Upper lobe of right lung (tissue), 1 donor: Measurements from ENCODE around the gene TPPP2. TPM values are rescaled to one million over a fixed set of nuclear protein-coding genes. Genes with fewer than 3 reads are reported as not detected.

ENCODE experiments used
- ATAC-seq: fragments of 200-7000 bp; cut with Tn5 transposase; one replicate; pipeline ENCODE4 v1.9.1; 2020; ENCODE audit warnings: mild to moderate bottlenecking, moderate library complexity
- DNase-seq: peaks from one replicate; pipeline ENCODE4 v3.0.0-alpha.2; 2020
- H3K27ac ChIP-seq: fragments of 200-600 bp; one replicate; pipeline ENCODE4 v1.8.0; 2022
- H3K27me3 ChIP-seq: fragments of 200-600 bp; one replicate; pipeline ENCODE4 v1.8.0; 2022; ENCODE audit warnings: mild to moderate bottlenecking
- H3K36me3 ChIP-seq: fragments of 200-600 bp; one replicate; pipeline ENCODE4 v1.8.0; 2022
- H3K4me1 ChIP-seq: fragments of 200-600 bp; one replicate; pipeline ENCODE4 v1.8.0; 2022
- H3K4me3 ChIP-seq: fragments of 200-600 bp; one replicate; pipeline ENCODE4 v1.8.0; 2022; ENCODE audit warnings: mild to moderate bottlenecking
- H3K9me3 ChIP-seq: fragments of 200-600 bp; one replicate; pipeline ENCODE4 v1.8.0; 2022
- CTCF ChIP-seq: fragments of 200-600 bp; IDR thresholded peaks from one replicate; pipeline ENCODE4 v1.8.0; 2022; ENCODE audit warnings: antibody characterized with exemption
- intact Hi-C: fragments of 100-400 bp; cut with DNase I; formaldehyde crosslinking; loops from one replicate; pipeline ENCODE4 v1.11.0; 2022
- total RNA-seq: library from RNA; stranded (reverse); fragmentation: NEBNext Ultra II Directional; extraction: Animal tissue kit (Norgen Biotek cat#: 25700); gene quantifications from one replicate; pipeline ENCODE4 v1.2.1, GENCODE V29; 2021
- donor health status: DM: no; HTN: yes; CAD: no; lungs with severe emphysema.

Gene TPPP2
- total RNA-seq, 1 donor from 2014 or later, result not detected

GRCh38 chr14:21048638-21049037 lies 18.6 kb downstream of the TPPP2 start:
- TF ChIP-seq CTCF, result no peak
- H3K27ac ChIP-seq, result no peak overlapping the region
- DNase-seq (no peak), ATAC-seq (no peak)
- H3K4me3 ChIP-seq, result no peak overlapping the region
- no peaks in the 10 kb centered on the region for H3K9me3 ChIP-seq
- H3K27me3 ChIP-seq, result no peaks in the 10 kb centered on the region
- H3K4me1 ChIP-seq, result peaks cover 9% of the 10 kb centered on the region
- no peaks in the 10 kb centered on the region for H3K36me3 ChIP-seq
- intact Hi-C loops, result no loop called here

GRCh38 chr14:21049271-21049673 lies 19.3 kb downstream of the TPPP2 start:
- no peaks in the 10 kb centered on the region for H3K36me3 ChIP-seq
- no peak overlapping the region for H3K4me3 ChIP-seq
- no peaks in the 10 kb centered on the region for H3K9me3 ChIP-seq
- no peak overlapping the region for H3K27ac ChIP-seq
- intact Hi-C loops, result no loop called here
- ATAC-seq, result no peak
- no peak for DNase-seq
- no peaks in the 10 kb centered on the region for H3K27me3 ChIP-seq
- H3K4me1 ChIP-seq, result peaks cover 8% of the 10 kb centered on the region
- no peak for TF ChIP-seq CTCF

- no peaks in the 10 kb centered on the region for H3K9me3 ChIP-seq
- TF ChIP-seq CTCF, result no peak
- ATAC-seq, result peak; percentile 13
These were observed 20.6 kb downstream of the TPPP2 start for GRCh38 chr14:21050597-21050996.

GRCh38 chr14:21053184-21054122 lies 23.4 kb downstream of the TPPP2 start:
- TF ChIP-seq CTCF, result no peak
- H3K9me3 ChIP-seq, result no peaks in the 10 kb centered on the region
- no peak overlapping the region for H3K4me3 ChIP-seq
- DNase-seq (no peak), ATAC-seq (no peak)
- intact Hi-C loops, result no loop called here
- H3K27me3 ChIP-seq, result no peaks in the 10 kb centered on the region
- H3K36me3 ChIP-seq, result no peaks in the 10 kb centered on the region
- H3K4me1 ChIP-seq, result no peaks in the 10 kb centered on the region
- H3K27ac ChIP-seq, result no peak overlapping the region

More at GRCh38 chr14:21050597-21050996, 20.6 kb downstream of the TPPP2 start:
- no peak overlapping the region for H3K4me3 ChIP-seq
- H3K4me1 ChIP-seq, result peaks cover 8% of the 10 kb centered on the region
- DNase-seq, result no peak
- H3K36me3 ChIP-seq, result no peaks in the 10 kb centered on the region
- intact Hi-C loops, result no loop called here
- H3K27ac ChIP-seq, result no peak overlapping the region
- H3K27me3 ChIP-seq, result no peaks in the 10 kb centered on the region

- no peaks in the 10 kb centered on the region for H3K9me3 ChIP-seq
- no peaks in the 10 kb centered on the region for H3K36me3 ChIP-seq
- intact Hi-C loops, result no loop called here
- H3K27ac ChIP-seq, result no peak overlapping the region
- DNase-seq (no peak), ATAC-seq (peak; percentile 41)
- H3K4me3 ChIP-seq, result no peak overlapping the region
- no peaks in the 10 kb centered on the region for H3K27me3 ChIP-seq
- no peak for TF ChIP-seq CTCF
- no peaks in the 10 kb centered on the region for H3K4me1 ChIP-seq
These were observed 24.2 kb downstream of the TPPP2 start for GRCh38 chr14:21054123-21054767.
